GM19324 (cell line): ENCODE measurements around the gene DYNLT4.
"Not testable (repeated sequence)": the region's sequence is repeated elsewhere in the genome, so short reads cannot be mapped to it uniquely, and the experiment has no call there.

Experiments used
- ATAC-seq: cut with Tn5 transposase; IDR thresholded peaks from one replicate; pipeline ENCODE4 v1.9.1; 2021; ENCODE audit warnings: mild to moderate bottlenecking, moderate library complexity; ENCODE audit not compliant: unreplicated experiment, low FRiP score

DYNLT4 gene

GRCh38 chr1:44811234-44811633 is 4.1 kb upstream of the DYNLT4 start:
- no peak for ATAC-seq

- not testable (repeated sequence) for ATAC-seq
Observed at GRCh38 chr1:44810762-44811105, 3.6 kb upstream of the DYNLT4 start.

- ATAC-seq, result no peak
Observed at GRCh38 chr1:44810101-44810761, 3.1 kb upstream of the DYNLT4 start.

- no peak for ATAC-seq
Observed at GRCh38 chr1:44808938-44809917, 2.1 kb upstream of the DYNLT4 start.

GRCh38 chr1:44808063-44808937 is 1.1 kb upstream of the DYNLT4 start, which contains the start of gene BTBD19:
Gene BTBD19 (plus strand): TSS chr1:44808523. CDS start chr1:44808821, 298 bp downstream.
- no peak for ATAC-seq

- ATAC-seq, result no peak
Observed at GRCh38 chr1:44807364-44808062, 362 bp upstream of the DYNLT4 start.

- no peak for ATAC-seq
Observed at GRCh38 chr1:44806025-44806703, 987 bp downstream of the DYNLT4 start.

- no peak for ATAC-seq
Observed at GRCh38 chr1:44805311-44806024, 1.7 kb downstream of the DYNLT4 start.

- no peak for ATAC-seq
Observed at GRCh38 chr1:44803312-44804095, 3.6 kb downstream of the DYNLT4 start.

GRCh38 chr1:44803062-44803311 is 4.2 kb downstream of the DYNLT4 start:
- ATAC-seq, result no peak

- ATAC-seq, result no peak
Observed at GRCh38 chr1:44802306-44803061, 4.7 kb downstream of the DYNLT4 start.

GRCh38 chr1:44801491-44802305 is 5.5 kb downstream of the DYNLT4 start:
- ATAC-seq, result no peak

GRCh38 chr1:44799770-44800584 is 7.2 kb downstream of the DYNLT4 start, which contains the start of gene PLK3:
Gene PLK3 (plus strand): TSS chr1:44800377. CDS start chr1:44800464, 87 bp downstream.
- ATAC-seq, result peak; percentile 83

- no peak for ATAC-seq
Observed at GRCh38 chr1:44798481-44799365, 8.4 kb downstream of the DYNLT4 start.

GRCh38 chr1:44797886-44798285 is 9.3 kb downstream of the DYNLT4 start:
- ATAC-seq, result not testable (repeated sequence)
